Measurements from ENCODE around the gene NRP1. TPM values are rescaled to one million over a fixed set of nuclear protein-coding genes. Genes with fewer than 3 reads are reported as not detected.

The NRP1 gene
- total and polyA plus RNA-seq, 2 donors (not counting 3 experiments of a cell fraction or from before 2014, with no cell fraction given), result 122 to 306 TPM

- Histone ChIP-seq H3K4me3 (replicated peaks in 1 of 3; ENCODE audit: insufficient read depth in 1 of 3, low read depth in 1 of 3, low read length in 3 of 3) (no peak overlapping the region), H3K36me3 (ENCODE audit: control insufficient read depth in 2 of 2, extremely low read depth in 1 of 2, insufficient read depth in 2 of 2, low read length in 2 of 2) (peaks cover 4 to 6% of the 10 kb centered on the region in 2 experiments), H2AFZ (ENCODE audit: low read depth, low read length) (no peak overlapping the region), H3K27me3 (ENCODE audit: control insufficient read depth in 2 of 2, insufficient read depth in 2 of 2, low read length in 2 of 2) (no peaks in the 10 kb centered on the region), H3K9me3 (replicated peaks; ENCODE audit: control insufficient read depth, insufficient read depth, low read length) (no peaks in the 10 kb centered on the region), H3K27ac (ENCODE audit: insufficient read depth, low read depth, low read length) (peak overlapping the region; percentile 5), H3K4me2 (ENCODE audit: insufficient read depth, low read length) (peak overlapping the region; percentile 30), H4K20me1 (replicated peaks; ENCODE audit: control insufficient read depth, extremely low read depth, insufficient read depth, low read length) (no peaks in the 10 kb centered on the region), H3K9me1 (replicated peaks; ENCODE audit: control insufficient read depth, extremely low read depth, insufficient read depth, low read length) (no peaks in the 10 kb centered on the region), H3K79me2 (ENCODE audit: control insufficient read depth, insufficient read depth, low read length) (peaks cover 97% of the 10 kb centered on the region), H3K9ac (replicated peaks; ENCODE audit: extremely low read depth, insufficient read depth, low read length) (no peak overlapping the region), H3K4me1 (ENCODE audit: control insufficient read depth, extremely low read depth, insufficient read depth, low read length) (peaks cover 51% of the 10 kb centered on the region)
- intact Hi-C loops (cut with micrococcal nuclease), result no loop called here
- no TSS peak for BruUV-seq (replicated peaks)
- DNase-seq (ENCODE audit: low read depth, low spot score) (peak; percentile 79), FAIRE-seq (peak; percentile 50)
- ChIA-PET POLR2A (no interaction called here), CTCF (interaction anchor here (1.1 to 2.0 kb wide), 4 partner anchors 13 to 122 kb away, joined by 3 to 6 read pairs (median 4); no protein-coding TSS in a partner anchor)
- dilution Hi-C loops (cut with MboI; ENCODE audit: extremely low pct_ligation_motif_present, low sequenced_read_pairs), result no loop called here
- peak; percentile 27 for TF ChIP-seq FOS (IDR thresholded peaks at IDR 0.05; ENCODE audit: borderline replicate concordance, insufficient read depth, low read length)
- no peak for TF ChIP-seq MYC (IDR thresholded peaks at IDR 0.05; ENCODE audit: low read depth, low read length)
Measured at GRCh38 chr10:33314811-33315561, 19.5 kb downstream of the NRP1 start.

DNA sequence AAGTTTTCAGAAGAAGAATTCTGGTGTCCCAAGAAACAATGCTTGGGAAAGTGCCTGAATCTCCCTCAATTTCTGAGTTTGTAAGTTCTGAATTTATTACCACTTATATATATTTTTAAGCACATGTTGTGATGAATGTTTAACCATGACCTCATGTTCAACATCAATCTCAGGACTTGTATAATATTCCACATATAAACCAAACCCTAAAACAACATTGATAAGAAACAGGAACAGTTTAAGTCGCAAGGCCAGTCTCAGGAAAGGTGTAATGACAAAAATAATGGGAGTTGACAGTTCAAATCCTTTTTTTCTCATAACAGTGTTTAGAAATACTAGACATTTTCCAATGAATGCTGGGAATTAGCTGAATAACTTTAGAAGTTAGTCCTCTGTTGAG lies 22.8 kb downstream of the NRP1 start:
- no TSS peak for BruUV-seq (replicated peaks)
- ChIA-PET POLR2A (no interaction called here), CTCF (interaction anchor here (1.1 to 2.1 kb wide), 3 partner anchors 10 to 119 kb away, joined by 3 to 5 read pairs (median 3); no protein-coding TSS in a partner anchor)
- Histone ChIP-seq H3K27me3 (ENCODE audit: control insufficient read depth in 2 of 2, insufficient read depth in 2 of 2, low read length in 2 of 2) (no peaks in the 10 kb centered on the region), H3K4me2 (ENCODE audit: insufficient read depth, low read length) (no peak overlapping the region), H2AFZ (ENCODE audit: low read depth, low read length) (no peak overlapping the region), H3K9ac (replicated peaks; ENCODE audit: extremely low read depth, insufficient read depth, low read length) (no peak overlapping the region), H3K4me1 (ENCODE audit: control insufficient read depth, extremely low read depth, insufficient read depth, low read length) (peaks cover 44% of the 10 kb centered on the region), H3K9me3 (replicated peaks; ENCODE audit: control insufficient read depth, insufficient read depth, low read length) (no peaks in the 10 kb centered on the region), H4K20me1 (replicated peaks; ENCODE audit: control insufficient read depth, extremely low read depth, insufficient read depth, low read length) (no peaks in the 10 kb centered on the region), H3K79me2 (ENCODE audit: control insufficient read depth, insufficient read depth, low read length) (peaks cover 94% of the 10 kb centered on the region), H3K4me3 (replicated peaks in 1 of 3; ENCODE audit: insufficient read depth in 1 of 3, low read depth in 1 of 3, low read length in 3 of 3) (no peak overlapping the region), H3K9me1 (replicated peaks; ENCODE audit: control insufficient read depth, extremely low read depth, insufficient read depth, low read length) (no peaks in the 10 kb centered on the region), H3K36me3 (ENCODE audit: control insufficient read depth in 2 of 2, extremely low read depth in 1 of 2, insufficient read depth in 2 of 2, low read length in 2 of 2) (peaks cover 4 to 5% of the 10 kb centered on the region in 2 experiments), H3K27ac (ENCODE audit: insufficient read depth, low read depth, low read length) (no peak overlapping the region)
- dilution Hi-C loops (cut with MboI; ENCODE audit: extremely low pct_ligation_motif_present, low sequenced_read_pairs), result no loop called here
- DNase-seq (ENCODE audit: low read depth, low spot score), result peak; percentile 68
- TF ChIP-seq MAX (IDR thresholded peaks at IDR 0.05; ENCODE audit: insufficient read depth, insufficient read length), result no peak
- FAIRE-seq, result no peak
- intact Hi-C loops (cut with micrococcal nuclease), result no loop called here

All from endothelial cell of umbilical vein (primary cell).